Measurements from ENCODE around the gene TUBA4B. TPM values are rescaled to one million over a fixed set of nuclear protein-coding genes. Genes with fewer than 3 reads are reported as not detected.

TUBA4B gene
- total and polyA plus RNA-seq, 2 donors (not counting 3 experiments of a cell fraction or from before 2014, with no cell fraction given), result not detected

DNA sequence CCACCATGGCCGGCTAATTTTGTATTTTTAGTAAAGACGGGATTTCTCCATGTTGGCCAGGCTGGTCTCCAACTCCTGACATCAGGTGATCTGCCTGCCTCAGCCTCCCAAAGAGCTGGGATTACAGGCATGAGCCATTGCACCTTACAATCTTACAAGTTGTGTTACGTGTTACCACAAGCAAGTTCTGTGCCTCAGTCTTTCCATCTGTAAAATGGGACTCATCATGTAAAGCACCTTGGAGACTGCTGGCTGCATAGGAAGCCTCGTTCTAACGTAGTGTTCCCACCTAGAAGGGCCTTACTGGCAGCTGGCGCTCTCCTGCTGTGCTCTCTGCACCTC is 36.1 kb downstream of the TUBA4B start:
- no TSS peak for BruUV-seq (replicated peaks)
- Histone ChIP-seq H3K36me3 (ENCODE audit: control insufficient read depth in 2 of 2, extremely low read depth in 1 of 2, insufficient read depth in 2 of 2, low read length in 2 of 2) (peaks cover 0 to 9% of the 10 kb centered on the region in 2 experiments), H3K9me1 (replicated peaks; ENCODE audit: control insufficient read depth, extremely low read depth, insufficient read depth, low read length) (no peaks in the 10 kb centered on the region), H3K4me1 (ENCODE audit: control insufficient read depth, extremely low read depth, insufficient read depth, low read length) (peaks cover under 1% of the 10 kb centered on the region), H3K79me2 (ENCODE audit: control insufficient read depth, insufficient read depth, low read length) (no peaks in the 10 kb centered on the region), H3K27me3 (ENCODE audit: control insufficient read depth in 2 of 2, insufficient read depth in 2 of 2, low read length in 2 of 2) (peaks cover 0 to 1% of the 10 kb centered on the region in 2 experiments), H3K4me2 (ENCODE audit: insufficient read depth, low read length) (no peak overlapping the region), H3K9ac (replicated peaks; ENCODE audit: extremely low read depth, insufficient read depth, low read length) (no peak overlapping the region), H3K9me3 (replicated peaks; ENCODE audit: control insufficient read depth, insufficient read depth, low read length) (no peaks in the 10 kb centered on the region), H3K4me3 (replicated peaks in 1 of 3; ENCODE audit: insufficient read depth in 1 of 3, low read depth in 1 of 3, low read length in 3 of 3) (no peak overlapping the region), H4K20me1 (replicated peaks; ENCODE audit: control insufficient read depth, extremely low read depth, insufficient read depth, low read length) (no peaks in the 10 kb centered on the region), H3K27ac (ENCODE audit: insufficient read depth, low read depth, low read length) (no peak overlapping the region), H2AFZ (ENCODE audit: low read depth, low read length) (no peak overlapping the region)
- FAIRE-seq, result no peak
- dilution Hi-C loops (cut with MboI; ENCODE audit: extremely low pct_ligation_motif_present, low sequenced_read_pairs), result no loop called here
- intact Hi-C loops (cut with micrococcal nuclease), result no loop called here
- DNase-seq (ENCODE audit: low read depth, low spot score), result no peak
- ChIA-PET CTCF (interaction anchor here (11.2 kb wide), 1 partner anchor 8 kb away, joined by 253 read pairs; the partner anchor contains the start of gene DNAJB2), POLR2A (no interaction called here)
- TF ChIP-seq POLR2A (IDR thresholded peaks at IDR 0.05; ENCODE audit: low read depth, low read length) (no peak), EZH2 (IDR thresholded peaks at IDR 0.05; ENCODE audit: borderline replicate concordance, low read depth, low read length, severe bottlenecking) (no peak), MYC (IDR thresholded peaks at IDR 0.05; ENCODE audit: low read depth, low read length) (no peak), GATA2 (IDR thresholded peaks at IDR 0.05; ENCODE audit: insufficient read depth, insufficient read length, low read depth, low read length) (no peak), FOS (IDR thresholded peaks at IDR 0.05; ENCODE audit: borderline replicate concordance, insufficient read depth, low read length) (no peak)
- TF ChIP-seq, protein P1, sequence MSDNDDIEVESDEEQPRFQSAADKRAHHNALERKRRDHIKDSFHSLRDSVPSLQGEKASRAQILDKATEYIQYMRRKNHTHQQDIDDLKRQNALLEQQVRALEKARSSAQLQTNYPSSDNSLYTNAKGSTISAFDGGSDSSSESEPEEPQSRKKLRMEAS (IDR thresholded peaks at IDR 0.05; ENCODE audit: insufficient read depth, insufficient read length), result no peak
- TF ChIP-seq, protein P2, sequence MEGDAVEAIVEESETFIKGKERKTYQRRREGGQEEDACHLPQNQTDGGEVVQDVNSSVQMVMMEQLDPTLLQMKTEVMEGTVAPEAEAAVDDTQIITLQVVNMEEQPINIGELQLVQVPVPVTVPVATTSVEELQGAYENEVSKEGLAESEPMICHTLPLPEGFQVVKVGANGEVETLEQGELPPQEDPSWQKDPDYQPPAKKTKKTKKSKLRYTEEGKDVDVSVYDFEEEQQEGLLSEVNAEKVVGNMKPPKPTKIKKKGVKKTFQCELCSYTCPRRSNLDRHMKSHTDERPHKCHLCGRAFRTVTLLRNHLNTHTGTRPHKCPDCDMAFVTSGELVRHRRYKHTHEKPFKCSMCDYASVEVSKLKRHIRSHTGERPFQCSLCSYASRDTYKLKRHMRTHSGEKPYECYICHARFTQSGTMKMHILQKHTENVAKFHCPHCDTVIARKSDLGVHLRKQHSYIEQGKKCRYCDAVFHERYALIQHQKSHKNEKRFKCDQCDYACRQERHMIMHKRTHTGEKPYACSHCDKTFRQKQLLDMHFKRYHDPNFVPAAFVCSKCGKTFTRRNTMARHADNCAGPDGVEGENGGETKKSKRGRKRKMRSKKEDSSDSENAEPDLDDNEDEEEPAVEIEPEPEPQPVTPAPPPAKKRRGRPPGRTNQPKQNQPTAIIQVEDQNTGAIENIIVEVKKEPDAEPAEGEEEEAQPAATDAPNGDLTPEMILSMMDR (IDR thresholded peaks at IDR 0.05; ENCODE audit: extremely low read depth in 1 of 2, insufficient read depth in 1 of 2, low read depth in 1 of 2, low read length in 2 of 2), result no peak

Measured in endothelial cell of umbilical vein (primary cell).